DMS114 treated with DMSO at 0.1 percent for 48 hours (cell line): ENCODE measurements around the gene TAGLN2.
"Not testable (repeated sequence)": the region's sequence is repeated elsewhere in the genome, so short reads cannot be mapped to it uniquely, and the experiment has no call there.

ENCODE experiments used
- DNase-seq: peaks from one replicate; lab custom pipeline; 2025; ENCODE audit not compliant: unreplicated experiment; lab: John Stamatoyannopoulos, UW

TAGLN2 gene

DNA sequence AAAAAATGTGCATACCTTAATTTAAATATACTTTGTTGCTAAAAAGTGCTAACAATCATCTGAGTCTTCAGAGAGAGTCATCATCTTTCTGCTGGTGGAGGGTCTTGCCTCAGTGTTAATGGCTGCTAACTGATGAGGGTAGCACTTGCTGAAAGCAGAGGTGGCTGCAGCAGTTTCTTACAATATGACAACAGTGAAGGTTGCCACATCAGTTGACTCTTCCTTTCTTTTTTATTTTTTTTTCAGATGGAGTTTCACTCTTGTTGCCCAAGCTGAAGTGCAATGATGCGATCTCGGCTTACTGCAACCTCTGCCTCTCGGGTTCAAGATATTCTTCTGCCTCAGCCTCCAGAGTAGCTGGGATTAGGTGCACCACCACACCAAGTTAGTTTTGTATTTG is 22.8 kb downstream of the TAGLN2 start:
- no peak for DNase-seq

DNA sequence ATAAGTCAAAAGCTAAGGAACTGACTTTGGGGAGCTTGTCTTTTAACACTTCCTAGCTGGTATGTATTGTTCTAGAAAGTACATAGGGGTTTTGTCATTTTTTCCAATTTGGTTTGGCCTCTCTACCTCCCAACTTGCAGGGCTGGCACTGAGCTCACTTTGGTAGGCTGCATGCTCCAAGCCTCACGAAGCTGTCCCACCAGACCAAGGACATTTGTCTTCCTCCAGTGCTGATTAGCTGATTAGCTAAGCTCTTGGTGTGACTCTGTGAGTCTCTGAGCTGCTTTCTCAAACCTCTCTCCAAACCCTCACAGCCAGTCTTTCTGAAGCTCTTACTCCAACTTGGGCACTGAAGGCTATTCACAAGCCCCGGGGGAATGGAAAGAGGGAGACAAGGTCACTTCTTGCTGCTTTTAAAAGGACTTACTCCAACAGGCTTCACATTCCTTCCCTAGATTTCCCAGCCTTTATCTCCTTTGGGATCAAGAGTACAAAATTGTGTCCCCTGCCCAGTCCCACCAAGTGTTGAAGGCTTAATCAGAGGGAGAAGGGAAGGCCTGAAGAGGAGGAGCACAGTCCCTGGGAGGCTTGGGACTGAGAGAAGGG is 24.4 kb downstream of the TAGLN2 start:
- no peak for DNase-seq

DNA sequence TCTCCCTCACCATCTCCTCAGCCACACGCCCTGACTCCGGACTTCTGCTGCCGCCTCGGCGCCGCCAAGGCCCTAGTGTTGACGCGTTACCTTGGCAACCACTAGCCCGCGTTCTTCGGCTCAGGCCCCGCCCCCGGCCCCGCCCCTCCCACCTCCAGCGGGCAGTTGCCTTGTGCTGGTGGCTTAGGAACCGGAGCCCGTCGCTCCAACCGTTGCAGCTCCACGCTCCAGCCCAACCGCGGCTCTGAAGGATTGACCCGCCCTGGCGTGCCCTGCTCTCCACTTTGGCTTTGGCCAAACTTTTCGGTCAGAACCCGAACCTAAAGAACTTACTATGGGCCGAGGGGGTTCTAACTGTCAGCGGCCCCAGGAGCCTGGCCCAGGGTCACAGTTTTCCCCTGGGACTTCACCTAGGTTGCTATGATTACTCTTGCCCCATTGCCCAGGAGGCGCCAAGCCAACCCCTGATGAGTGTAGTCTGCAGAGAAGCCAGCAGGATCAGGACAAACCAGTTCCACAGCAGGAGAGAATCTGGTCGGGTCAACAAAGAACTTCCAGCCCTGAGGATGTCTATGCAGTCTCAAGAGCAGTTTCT is 25.1 kb downstream of the TAGLN2 start, which contains the start of gene CFAP45:
Gene CFAP45 (minus strand): TSS at position 80 of the 595 bp plus-strand sequence. CDS start 67 bp downstream, at position 13.
- DNase-seq = no peak

DNA sequence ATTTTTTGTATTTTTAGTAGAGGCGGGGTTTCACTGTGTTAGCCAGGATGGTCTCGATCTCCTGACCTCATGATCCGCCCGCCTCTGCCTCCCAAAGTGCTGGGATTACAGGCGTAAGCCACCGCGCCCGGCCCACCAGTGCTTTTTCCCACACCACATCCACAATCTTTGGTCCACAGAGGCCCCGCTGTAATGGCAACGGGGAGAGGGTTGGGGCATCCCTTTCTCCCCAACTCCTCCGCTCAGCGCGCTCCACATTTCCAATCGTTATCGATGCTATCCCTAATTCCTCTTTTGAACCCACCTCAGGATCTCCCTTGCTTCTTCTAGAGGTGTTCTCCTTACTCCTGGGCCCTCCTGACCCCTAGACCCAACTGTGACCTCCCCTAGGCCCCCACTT is 25.7 kb downstream of the TAGLN2 start:
- DNase-seq = not testable (repeated sequence)

DNA sequence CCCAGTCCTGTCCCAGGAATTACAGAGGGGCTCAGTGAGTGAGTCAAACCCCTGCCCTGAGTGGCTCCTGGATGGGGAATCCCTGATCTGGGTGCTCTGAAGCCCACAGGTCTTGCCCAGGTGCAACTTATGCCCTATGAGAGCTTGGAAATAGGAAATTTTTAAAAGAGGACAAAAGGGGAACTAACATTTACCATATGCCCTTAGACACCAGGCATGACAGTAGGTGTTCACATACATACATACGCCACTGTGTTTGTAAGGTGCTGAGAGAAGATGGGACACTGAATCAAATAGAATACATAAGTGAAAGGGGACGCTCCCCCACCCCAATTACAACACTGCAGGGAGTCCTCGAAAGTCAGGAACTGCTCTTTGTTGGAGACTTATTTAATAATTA is 26.8 kb downstream of the TAGLN2 start:
- no peak for DNase-seq

DNA sequence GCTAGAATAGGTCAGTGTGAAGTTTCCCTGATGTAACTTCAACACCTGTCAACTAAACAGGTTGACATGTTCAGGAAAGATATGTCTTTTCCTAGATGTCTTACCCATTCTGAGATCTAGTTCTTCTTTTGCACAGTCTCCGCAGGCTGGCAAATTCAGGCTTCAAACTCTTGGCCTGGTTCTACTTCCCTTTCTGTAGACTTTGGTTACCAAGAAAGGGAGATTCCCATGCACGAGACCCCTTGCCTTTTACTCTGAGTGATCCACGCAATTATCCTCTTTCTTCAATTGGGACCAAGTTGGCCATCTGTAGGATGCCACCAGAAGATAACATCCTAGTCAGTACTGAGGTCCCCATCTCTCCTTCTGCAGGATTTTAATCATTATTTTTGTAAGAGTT is 27.3 kb downstream of the TAGLN2 start:
- no peak for DNase-seq

DNA sequence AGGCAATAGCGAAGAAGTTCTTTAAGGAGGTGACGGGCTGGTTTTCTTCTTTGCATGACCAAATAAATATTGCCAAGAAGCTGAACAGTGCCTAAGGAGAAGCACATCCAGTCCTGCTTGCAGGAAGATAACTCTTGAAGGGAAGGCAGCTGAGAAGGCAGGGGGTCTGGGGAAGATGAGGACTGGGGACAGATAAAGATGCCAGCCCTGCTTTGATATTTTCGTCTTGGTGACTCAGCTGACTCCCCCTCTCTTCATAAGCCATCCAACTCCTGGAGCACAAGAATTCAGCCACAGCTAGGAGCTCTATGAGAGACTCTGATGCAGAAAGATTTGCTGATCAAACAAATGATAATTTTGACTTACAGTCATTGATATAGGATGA is 28.8 kb downstream of the TAGLN2 start:
- DNase-seq = no peak

DNA sequence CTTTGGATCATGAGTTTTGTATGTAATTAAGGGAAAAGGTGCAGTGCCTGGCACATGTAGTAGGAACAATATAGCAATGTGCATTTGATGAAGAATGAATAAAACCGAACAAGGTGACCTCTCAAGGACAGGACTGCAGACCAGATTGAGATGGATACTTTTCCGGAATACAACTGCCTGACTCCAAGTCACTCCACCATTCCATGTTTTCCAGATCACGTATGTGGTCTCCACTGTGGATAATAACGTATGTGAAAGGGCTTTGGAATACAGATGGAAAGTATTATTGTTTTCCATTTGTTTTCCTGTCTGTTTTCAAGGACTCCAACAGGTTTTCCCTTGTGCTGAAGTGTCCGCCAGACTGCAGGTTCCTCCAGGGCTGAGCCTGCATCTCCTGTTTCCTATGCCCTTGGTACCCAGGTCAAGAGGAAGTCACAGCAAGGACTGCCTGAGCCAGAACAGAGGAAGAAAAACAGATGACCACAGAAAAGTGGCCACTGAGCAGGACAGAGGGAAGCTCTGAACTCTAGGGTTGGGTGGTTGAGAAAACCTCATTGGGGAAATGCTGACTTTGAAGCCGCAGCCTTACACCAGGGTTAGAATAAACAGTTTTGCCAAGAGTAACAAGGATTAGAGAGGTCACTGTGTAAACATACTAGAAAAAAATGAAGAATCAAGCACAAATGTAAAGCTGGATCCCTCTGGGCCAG is 29.3 kb downstream of the TAGLN2 start:
- no peak for DNase-seq

DNA sequence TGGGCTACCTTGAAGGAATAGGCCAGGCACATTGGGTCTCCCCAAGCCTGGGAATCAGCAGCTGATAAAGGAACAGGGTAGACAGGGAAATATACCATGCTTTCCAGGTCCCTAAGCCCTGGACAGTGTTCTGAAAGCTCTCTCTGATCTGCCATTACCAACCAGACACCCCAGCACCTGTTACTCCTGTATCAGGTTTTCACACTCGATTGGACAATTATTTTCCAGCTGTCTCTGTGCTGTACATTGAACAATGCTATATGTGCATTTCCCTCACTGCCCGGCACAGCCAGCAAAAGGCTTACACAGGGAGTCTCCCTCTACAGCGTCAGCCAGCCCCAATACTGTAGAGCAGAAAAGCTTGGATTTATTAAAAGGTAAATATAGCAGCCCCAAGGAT is 30.0 kb downstream of the TAGLN2 start:
- DNase-seq = no peak

DNA sequence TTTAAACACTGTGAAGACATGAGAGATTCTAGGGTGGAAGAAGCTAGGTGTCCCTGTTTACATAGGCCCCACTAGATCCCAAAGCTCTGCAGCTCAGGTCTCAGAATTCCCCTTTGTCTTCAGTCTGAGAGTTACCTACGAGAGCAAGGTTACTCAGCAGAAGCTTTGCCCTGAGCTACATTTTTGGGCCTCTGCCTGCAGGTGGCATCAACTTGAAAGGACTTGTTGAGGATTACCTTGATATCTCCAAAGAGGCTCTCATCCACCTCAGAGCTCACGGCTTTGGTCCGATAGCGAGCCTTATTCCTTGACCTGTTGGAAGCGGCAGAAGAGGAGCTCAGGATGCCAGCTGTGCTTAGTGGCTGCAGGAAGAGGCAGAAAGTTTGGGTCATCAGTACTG is 32.4 kb downstream of the TAGLN2 start:
- DNase-seq = no peak

DNA sequence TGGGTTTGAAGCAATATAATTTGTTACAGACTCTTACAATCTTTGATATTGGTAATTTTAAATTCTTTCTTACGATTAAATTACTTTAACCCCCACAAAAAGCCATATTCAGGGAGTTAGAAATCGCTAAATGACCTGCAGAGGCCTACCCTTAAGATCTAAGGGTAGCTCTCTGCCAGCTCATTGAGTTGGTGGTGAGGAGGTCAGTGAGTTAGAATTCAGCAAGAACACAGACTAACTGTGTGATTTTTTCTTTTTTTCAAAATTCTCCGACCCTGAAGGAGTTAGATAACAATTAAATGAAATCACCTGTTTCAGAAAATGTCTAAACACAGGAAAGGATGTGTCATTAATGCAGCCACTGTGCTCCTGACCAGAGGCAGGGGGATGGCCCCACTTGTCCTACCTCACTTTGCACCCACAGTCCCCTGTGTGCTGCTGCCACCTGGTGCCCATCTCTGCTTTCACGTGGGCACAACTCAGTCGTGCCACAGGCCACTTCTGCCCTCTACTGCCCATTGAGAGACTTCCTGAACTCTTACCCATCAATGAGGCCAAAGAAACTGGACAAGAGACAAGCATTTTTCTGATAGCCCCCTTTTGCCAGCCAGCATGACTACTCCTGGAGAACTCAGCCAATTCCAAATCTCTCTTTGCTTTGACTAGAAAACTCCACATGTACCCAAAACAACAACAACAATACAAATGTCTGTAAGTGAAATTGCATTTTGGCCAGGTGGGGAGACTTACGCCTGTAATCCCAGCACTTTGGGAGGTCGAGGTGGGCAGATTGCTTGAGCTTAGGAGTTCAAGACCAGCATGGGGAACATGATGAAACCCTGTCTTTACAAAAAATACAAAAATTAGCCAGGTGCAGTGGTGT is 33.8 kb downstream of the TAGLN2 start:
- DNase-seq = peak; percentile 88

DNA sequence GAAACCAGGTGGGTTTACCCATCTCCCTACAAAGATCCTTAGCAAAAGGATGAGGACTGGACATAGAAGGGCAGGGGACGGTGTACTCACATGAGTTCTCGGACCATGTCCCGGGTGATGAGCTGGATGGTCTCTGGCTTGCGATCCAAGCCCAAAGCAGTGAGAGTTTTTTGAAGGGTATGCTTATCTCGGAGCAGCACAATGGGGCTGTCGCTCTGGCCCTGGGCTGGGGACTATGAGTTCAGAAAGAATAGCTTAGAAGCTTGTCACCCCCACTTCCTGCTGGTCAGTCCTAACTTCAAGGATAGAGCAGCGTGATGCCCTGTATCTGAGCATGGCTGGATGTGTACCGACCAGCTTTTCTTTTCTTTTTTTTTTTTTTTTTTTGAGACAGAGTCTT is 34.9 kb downstream of the TAGLN2 start:
- DNase-seq = no peak

DNA sequence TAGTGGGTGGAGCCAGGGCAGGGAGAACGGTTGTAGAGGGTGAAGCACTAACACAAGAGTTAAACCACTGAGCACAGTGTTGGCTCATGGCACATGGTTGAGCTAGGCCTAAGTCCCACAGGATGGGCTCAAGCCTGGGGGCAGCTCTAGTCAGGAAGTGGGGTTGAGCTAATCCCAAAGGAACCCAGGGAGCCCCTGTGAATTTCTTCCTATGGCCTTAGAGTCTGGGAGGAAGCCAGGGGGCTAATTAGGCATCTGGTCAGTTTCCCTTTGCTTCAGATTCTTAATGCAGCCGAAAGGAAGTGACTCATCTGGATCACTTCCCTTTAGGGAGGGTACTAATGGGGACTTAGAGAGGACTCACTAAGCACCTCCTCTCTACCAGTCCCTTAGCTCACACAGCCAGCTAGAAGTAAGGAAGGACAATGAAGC is 35.5 kb downstream of the TAGLN2 start:
- no peak for DNase-seq

DNA sequence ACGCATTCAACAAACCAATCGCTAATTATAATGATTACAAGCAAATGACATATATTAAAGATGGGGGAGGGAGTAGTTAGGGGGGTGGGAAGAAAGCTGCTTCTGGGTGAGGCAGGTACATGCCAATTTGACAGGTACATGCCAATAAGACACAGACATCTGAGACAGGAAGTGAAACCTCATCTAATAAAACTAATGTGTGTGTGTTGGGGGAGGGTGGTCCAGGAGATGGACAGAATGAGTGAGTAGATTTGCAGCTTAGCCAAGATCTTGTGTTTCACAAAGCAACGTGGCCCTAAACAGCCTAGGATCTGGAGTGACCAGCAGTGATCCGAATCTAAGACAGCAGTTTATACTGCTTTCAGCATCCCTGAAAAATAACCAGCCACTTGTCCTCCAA is 36.1 kb downstream of the TAGLN2 start:
- no peak for DNase-seq

DNA sequence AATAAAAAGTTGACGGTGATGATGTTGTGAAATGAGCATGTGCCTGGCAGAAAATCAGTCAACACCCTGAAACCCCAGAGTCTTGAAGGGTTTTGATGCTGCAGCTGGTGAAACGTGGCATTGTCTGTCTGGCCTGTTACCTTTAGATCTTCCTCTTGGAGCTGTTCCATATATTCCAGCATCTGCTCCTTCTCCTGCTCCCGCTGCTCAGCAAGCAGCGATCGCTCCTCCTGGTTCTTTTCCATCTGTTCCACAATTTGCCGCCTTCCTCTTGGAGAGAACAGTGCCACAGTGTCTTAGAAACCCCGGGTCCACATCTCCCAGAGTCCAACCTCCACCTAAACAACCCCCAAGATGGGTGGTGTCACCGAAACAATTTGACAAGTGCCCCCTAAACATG is 41.0 kb downstream of the TAGLN2 start:
- no peak for DNase-seq

DNA sequence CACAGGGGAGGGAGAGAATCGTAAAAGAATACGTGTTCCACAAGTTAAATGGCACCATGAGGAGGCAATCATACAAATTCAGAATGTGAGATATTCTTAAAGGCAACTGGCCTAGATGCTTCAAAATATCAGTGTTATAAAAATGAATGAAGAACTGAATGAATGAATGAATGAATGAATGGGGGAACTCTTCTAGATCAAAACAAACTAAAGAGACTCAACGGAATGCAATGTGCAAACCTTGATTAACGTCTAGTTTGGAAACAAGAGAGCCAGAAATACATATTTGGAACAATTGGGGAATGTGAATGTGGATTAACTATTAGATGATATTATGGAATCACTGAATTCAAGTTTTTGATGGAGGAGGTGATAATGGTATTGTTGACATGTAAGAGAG is 42.2 kb downstream of the TAGLN2 start:
- DNase-seq = no peak

DNA sequence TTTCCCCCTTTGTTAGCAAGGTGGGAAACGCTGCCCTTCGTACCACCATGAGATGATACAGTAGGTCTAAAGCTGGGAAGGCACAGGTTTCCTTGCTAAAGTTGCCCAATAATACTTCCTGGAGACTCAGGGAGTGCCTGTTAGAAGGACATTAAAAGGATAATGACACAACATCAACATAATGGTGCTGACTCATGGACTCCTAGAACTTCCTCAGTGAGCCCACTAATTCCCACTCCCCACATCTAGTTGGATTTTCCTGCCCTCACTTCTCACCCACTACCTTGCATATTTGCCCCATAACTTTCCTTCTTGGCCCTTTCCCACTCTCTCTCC is 42.8 kb downstream of the TAGLN2 start:
- no peak for DNase-seq

DNA sequence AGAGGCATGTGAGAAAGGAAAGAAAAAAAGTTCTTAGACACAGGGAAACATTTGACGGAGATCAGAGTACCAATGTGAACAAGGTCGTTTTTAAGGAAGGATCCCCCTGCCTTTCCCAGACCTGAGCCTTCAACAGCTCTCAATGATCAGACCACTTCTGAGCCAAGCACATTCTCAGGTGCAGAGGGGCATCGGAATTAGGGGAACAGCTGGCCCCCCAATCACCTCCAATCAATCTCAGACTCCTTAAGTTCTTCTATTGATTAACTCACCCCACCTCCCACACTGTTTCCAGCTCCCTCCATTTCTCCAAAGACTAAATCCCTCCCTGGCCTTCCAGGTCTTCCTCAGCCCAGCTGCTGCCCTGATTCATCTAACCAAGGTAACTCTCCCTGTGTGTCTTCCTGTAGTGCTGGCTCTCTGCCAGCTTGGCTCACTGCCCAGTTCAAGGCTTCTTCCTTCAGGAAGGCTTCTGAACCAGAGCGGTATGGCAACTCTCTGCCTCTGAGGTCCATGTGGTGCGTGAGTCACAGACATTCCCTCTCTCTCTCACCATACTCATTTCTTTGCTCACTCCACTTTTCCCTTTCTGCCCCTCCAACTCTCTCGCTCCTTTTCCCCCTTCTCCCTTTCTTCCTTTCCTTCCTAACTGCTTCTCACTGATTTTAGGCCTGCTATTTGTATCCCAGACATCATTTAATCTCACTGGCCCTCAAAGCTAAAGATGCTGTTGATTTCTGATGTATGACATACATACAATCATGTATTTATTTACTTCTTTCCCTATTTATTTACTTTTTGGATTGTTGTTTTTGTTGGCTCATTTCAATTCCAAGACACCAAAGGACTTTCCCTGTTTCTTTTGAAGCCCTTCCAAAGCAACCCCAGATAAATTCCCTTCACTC is 43.4 kb downstream of the TAGLN2 start:
- DNase-seq = no peak

DNA sequence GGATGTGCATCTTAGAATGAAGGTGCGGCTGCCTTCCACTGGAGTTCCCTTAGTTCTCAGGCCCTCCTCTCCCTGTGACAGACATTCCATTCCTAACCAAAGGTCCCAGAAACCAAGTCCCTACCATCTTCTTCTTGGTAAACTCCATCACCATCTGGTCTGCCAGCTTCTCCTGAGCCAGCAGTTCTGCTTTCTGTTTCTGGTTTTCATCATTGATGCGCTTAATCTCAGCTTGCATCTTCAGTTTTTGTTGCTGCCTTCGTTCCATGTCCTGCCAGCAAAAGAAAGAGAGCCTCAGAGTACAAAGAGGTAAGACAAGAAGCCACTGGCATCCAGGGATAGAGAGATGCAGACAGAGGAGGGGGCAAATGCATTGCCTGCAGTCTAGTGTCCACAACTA is 44.9 kb downstream of the TAGLN2 start:
- DNase-seq = no peak

DNA sequence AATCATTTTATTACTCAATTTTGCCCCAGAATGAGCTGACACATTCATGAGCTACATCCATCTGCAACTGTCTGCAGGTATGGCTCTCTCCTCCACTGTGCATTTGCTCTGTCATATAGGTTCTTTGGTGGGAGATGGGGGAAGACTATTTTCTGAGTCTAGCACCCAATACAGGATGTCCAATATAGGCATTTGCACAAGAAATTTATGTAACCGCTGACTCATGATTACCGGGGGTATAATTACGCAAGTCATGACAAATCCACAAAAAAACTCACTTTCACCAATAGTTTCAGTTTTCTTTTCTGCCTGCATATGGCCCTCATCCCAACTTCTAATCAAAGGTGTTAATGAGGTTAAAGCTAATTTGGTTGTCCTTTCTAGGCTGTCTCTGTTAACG is 45.3 kb downstream of the TAGLN2 start:
- no peak for DNase-seq

DNA sequence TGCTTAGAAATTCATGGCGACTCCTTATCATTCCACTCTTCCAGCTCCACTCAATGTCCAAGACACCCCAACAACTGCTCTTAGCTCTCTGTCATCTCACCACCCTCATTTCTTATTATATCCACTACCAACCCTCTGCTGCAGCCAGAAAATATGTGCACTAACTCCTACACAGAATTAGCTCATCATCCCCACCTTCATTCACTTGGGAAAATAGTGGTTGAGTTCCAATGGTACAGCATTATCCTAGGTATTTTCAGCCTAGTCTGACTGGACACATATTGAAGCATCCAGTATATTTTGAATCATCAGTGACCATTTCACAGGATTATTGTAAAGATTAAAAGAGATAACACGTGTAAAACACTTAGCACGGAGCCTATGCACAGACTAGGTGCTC is 46.2 kb downstream of the TAGLN2 start:
- no peak for DNase-seq
